HepG2 (cell line): ENCODE measurements around the gene SOX12.

Experiments
- EHMT2 ChIP-seq: fragments of 200-600 bp; sonication (generic); IDR thresholded peaks from 2 replicates; pipeline ENCODE4 v1.7.0; 2017; ENCODE audit warnings: antibody characterized with exemption, low read depth, low read length, borderline replicate concordance
- HNRNPK ChIP-seq: fragments of 200-400 bp; formaldehyde crosslinking; IDR thresholded peaks from 2 replicates; pipeline ENCODE4 v1.6.1; 2018; ENCODE audit warnings: low read length, low read depth, moderate library complexity, mild to moderate bottlenecking; ENCODE audit not compliant: poor library complexity, severe bottlenecking
- IRF2 ChIP-seq: IDR thresholded peaks from 2 replicates; pipeline ENCODE4 v1.6.1; 2018; ENCODE audit warnings: missing genetic modification reagents, missing compliant biosample characterization
- KDM1A ChIP-seq: IDR thresholded peaks from 2 replicates; pipeline ENCODE4 v1.6.1; 2016; ENCODE audit warnings: missing compliant biosample characterization
- KMT2A ChIP-seq: sonication (generic); formaldehyde crosslinking; IDR thresholded peaks from 2 replicates; pipeline ENCODE4 v1.4.0; 2020; ENCODE audit warnings: missing genetic modification reagents
- ZNF562 ChIP-seq: sonication (generic); formaldehyde crosslinking; IDR thresholded peaks from 2 replicates; pipeline ENCODE4 v1.8.0; 2022; ENCODE audit warnings: missing genetic modification reagents, borderline replicate concordance
- TF ChIP-seq, protein P1 (sequence below): sonication (generic); formaldehyde crosslinking; IDR thresholded peaks from 2 replicates; pipeline ENCODE4 v1.4.0; 2020; ENCODE audit warnings: missing genetic modification reagents
- TF ChIP-seq, protein P2 (sequence below), 2 experiments: sonication (generic) in 1 of 2; formaldehyde crosslinking in 1 of 2; IDR thresholded peaks; 2 replicates each; pipeline versions ENCODE4 v1.4.0 to v1.6.1; 2016 to 2020; ENCODE audit warnings: borderline replicate concordance in 1 of 2, low read depth in 1 of 2, mild to moderate bottlenecking in 1 of 2, missing genetic modification reagents in 1 of 2
- TF ChIP-seq, protein P3 (sequence below): sonication (generic); formaldehyde crosslinking; IDR thresholded peaks from 2 replicates; pipeline ENCODE4 v1.5.0; 2020; ENCODE audit warnings: mild to moderate bottlenecking, missing genetic modification reagents, moderate library complexity

DNA sequence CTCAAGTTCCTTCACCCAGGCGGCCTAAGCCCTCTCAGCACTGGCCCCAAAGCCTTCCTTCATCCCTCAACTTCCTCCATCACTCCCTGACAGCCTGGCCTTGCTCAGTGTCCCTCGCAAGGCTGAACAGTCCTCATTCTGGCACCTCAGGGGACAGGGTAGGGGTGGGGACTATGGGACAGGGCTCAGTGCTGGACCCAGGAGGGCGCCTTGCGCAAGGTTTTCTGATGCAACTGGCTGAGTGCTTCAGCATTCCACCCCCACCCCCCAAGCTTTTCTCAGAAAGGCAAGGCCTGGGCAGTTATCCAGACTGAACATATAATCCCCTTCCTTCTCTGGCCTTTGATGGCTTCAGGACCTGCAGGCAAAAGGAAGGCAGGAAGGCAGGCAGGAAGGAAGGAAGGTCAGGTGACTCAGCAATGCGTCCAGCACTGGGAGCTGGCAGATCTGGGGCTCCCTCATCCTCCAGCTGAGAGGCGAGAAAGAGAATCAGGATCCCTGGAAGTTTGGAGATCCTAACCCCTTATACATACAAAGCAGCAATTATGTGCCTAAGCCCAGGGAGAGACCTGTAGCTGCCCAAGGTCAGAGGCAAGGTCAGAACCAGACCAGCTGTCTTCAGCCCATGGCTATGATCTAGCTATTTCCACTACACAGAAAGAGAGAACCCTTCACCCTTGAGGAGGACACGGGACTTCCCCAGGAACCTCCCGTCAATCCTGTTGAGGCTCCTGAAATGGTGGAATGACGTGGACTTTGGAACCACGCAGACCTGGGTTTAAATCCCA, 46.6 kb downstream of the SOX12 start:
- TF ChIP-seq, protein P1, sequence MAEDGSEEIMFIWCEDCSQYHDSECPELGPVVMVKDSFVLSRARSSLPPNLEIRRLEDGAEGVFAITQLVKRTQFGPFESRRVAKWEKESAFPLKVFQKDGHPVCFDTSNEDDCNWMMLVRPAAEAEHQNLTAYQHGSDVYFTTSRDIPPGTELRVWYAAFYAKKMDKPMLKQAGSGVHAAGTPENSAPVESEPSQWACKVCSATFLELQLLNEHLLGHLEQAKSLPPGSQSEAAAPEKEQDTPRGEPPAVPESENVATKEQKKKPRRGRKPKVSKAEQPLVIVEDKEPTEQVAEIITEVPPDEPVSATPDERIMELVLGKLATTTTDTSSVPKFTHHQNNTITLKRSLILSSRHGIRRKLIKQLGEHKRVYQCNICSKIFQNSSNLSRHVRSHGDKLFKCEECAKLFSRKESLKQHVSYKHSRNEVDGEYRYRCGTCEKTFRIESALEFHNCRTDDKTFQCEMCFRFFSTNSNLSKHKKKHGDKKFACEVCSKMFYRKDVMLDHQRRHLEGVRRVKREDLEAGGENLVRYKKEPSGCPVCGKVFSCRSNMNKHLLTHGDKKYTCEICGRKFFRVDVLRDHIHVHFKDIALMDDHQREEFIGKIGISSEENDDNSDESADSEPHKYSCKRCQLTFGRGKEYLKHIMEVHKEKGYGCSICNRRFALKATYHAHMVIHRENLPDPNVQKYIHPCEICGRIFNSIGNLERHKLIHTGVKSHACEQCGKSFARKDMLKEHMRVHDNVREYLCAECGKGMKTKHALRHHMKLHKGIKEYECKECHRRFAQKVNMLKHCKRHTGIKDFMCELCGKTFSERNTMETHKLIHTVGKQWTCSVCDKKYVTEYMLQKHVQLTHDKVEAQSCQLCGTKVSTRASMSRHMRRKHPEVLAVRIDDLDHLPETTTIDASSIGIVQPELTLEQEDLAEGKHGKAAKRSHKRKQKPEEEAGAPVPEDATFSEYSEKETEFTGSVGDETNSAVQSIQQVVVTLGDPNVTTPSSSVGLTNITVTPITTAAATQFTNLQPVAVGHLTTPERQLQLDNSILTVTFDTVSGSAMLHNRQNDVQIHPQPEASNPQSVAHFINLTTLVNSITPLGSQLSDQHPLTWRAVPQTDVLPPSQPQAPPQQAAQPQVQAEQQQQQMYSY (CRISPR knock-in tag): peak; percentile 56; the same call in 1 of the 2 replicates
- TF ChIP-seq ZNF562 (CRISPR knock-in tag) (no peak), IRF2 (CRISPR knock-in tag) (peak; percentile 97), KDM1A (CRISPR knock-in tag) (peak; percentile 91), EHMT2 (peak; percentile 73; the same call in 1 of the 2 replicates), HNRNPK (no peak), KMT2A (CRISPR knock-in tag) (peak; percentile 63; the same call in 1 of the 2 replicates)
- TF ChIP-seq, protein P2, sequence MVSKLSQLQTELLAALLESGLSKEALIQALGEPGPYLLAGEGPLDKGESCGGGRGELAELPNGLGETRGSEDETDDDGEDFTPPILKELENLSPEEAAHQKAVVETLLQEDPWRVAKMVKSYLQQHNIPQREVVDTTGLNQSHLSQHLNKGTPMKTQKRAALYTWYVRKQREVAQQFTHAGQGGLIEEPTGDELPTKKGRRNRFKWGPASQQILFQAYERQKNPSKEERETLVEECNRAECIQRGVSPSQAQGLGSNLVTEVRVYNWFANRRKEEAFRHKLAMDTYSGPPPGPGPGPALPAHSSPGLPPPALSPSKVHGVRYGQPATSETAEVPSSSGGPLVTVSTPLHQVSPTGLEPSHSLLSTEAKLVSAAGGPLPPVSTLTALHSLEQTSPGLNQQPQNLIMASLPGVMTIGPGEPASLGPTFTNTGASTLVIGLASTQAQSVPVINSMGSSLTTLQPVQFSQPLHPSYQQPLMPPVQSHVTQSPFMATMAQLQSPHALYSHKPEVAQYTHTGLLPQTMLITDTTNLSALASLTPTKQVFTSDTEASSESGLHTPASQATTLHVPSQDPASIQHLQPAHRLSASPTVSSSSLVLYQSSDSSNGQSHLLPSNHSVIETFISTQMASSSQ (IDR thresholded peaks at IDR 0.05; ENCODE audit: low read depth): peak; percentile 83
- TF ChIP-seq, protein P2 (CRISPR knock-in tag; IDR thresholded peaks at IDR 0.05; ENCODE audit: borderline replicate concordance): peak; percentile 96
- TF ChIP-seq, protein P3, sequence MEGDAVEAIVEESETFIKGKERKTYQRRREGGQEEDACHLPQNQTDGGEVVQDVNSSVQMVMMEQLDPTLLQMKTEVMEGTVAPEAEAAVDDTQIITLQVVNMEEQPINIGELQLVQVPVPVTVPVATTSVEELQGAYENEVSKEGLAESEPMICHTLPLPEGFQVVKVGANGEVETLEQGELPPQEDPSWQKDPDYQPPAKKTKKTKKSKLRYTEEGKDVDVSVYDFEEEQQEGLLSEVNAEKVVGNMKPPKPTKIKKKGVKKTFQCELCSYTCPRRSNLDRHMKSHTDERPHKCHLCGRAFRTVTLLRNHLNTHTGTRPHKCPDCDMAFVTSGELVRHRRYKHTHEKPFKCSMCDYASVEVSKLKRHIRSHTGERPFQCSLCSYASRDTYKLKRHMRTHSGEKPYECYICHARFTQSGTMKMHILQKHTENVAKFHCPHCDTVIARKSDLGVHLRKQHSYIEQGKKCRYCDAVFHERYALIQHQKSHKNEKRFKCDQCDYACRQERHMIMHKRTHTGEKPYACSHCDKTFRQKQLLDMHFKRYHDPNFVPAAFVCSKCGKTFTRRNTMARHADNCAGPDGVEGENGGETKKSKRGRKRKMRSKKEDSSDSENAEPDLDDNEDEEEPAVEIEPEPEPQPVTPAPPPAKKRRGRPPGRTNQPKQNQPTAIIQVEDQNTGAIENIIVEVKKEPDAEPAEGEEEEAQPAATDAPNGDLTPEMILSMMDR (CRISPR knock-in tag): peak; percentile 66
